Activated T-cell treated with anti-CD3 and anti-CD28 coated beads for 24 hours (primary cell): Measurements from ENCODE around the gene HMGB1.

Experiments
- DNase-seq: peaks from one replicate; pipeline ENCODE4 v3.0.0-alpha.2; 2020; ENCODE audit warnings: low read depth

Gene HMGB1

DNA sequence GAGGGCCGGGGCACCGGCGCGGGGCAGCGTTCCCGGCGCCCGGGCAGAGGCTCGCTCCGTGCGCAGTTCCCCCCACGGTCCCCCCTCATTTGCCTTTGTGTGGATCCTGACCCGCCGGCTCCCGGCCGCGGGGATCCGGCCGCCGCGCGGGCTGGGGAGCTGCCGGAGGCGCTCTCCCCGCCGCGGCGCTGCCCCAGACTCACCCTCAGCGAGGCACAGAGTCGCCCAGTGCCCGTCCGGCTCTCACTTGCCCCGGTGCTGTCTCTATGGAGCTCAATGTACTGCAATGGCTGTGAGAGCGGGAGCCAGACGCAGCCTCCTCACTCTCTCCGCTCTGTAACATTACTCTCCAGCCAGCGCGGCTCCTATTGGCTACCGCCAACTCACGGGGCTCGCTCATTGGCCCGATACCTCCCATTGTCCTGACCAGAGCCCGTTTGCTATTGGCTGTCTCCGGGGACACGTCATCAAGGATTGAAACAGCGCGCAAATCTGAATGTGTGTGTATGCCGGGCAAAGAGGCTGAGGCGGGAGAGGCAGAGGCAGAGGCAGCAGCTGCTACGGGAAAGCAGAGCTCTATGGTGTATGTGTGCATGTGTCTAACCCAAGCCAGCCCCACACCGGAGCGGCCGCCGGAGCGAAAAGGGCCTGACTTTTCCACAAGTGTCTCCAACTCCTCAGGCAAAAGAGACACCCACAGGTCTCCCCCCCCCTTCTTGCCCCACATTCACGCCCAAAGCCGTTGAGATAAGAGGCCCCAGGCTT lies at the start of gene HMGB1:
HMGB1 (minus strand) TSS at position 344 of the 765 bp plus-strand sequence. CDS start 2,256 bp downstream, outside the sequence.
- peak; percentile 94 for DNase-seq

- DNase-seq, result no peak
Measured at GRCh38 chr13:30510811-30511371, 45.2 kb upstream of the HMGB1 start.

- DNase-seq, result no peak
Measured at GRCh38 chr13:30510091-30510490, 44.4 kb upstream of the HMGB1 start.

DNA sequence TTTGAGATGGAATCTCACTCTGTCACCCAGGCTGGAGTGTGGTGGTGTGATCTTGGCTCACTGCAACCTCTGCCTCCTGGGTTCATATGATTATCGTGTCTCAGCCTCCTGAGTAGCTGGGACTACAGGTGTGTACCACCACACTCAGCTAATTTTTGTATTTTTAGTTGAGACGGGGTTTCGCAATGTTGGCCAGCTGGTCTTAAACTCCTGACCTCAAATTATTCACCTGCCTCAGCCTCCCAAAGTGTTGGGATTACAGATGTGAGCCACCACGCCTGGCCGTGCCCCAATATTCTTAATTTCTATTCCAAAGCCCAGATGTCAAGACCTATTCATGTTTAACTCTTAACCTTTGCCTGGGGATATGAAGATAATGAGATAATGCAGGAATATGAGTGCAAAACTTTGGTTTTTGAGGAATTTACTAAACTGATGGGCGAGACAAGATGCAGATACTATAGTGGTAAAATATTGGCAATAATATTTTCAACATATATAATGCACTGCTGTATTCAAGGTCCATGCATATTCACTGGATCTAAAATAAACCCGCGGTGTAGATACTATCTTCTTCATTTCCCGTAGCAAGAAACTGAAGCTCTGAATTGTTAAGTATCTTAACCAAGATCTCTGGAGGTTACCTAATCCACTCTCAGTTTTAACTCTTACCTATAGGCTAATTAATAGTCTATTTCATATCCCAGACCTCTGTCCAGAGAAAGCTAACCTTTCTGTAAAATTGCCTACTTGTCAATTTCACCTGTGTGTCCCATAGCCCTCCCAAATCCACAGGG lies 43.7 kb upstream of the HMGB1 start:
- no peak for DNase-seq

GRCh38 chr13:30504081-30504480 lies 38.3 kb upstream of the HMGB1 start:
- no peak for DNase-seq

GRCh38 chr13:30502237-30502636 lies 36.5 kb upstream of the HMGB1 start:
- no peak for DNase-seq

- DNase-seq, result no peak
Measured at GRCh38 chr13:30499338-30499737, 33.6 kb upstream of the HMGB1 start.

DNA sequence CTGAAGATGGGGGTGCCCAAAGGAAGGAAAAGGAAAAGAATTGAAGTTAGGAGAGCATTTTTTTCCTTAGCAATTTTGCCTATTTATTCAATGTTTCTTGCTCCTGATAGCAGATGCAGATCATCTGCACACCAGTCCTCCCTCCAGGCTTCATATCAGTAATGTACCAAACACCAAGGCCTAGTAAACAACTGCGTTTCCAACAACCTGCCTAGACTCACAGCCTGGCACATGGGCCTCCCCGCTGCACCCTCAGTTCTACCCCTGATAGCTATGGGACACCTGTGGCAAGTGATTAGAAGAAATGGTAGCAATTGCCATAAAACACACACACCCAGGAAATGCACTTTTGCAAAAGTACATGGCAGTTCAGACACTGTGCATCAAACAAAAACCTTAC lies 30.4 kb upstream of the HMGB1 start:
- DNase-seq, result no peak

DNA sequence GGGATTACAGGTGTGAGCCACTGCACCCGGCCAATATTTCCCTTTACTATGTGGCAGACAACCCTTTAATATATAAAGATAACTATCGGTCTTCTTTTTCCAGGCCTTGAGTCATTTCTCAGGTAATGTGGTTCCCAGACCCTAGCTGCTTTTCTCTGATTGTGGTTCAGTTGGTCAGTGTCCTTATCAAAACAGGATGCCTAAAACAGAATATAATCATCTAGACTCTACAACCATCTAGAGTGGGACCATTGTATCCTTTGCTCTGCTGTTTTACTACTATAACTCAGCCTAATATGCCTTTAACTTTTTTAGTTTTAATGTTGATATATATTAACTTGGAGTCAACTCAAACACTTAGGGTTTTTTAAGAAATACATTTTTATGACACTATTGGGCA lies 30.0 kb upstream of the HMGB1 start:
- DNase-seq, result no peak

DNA sequence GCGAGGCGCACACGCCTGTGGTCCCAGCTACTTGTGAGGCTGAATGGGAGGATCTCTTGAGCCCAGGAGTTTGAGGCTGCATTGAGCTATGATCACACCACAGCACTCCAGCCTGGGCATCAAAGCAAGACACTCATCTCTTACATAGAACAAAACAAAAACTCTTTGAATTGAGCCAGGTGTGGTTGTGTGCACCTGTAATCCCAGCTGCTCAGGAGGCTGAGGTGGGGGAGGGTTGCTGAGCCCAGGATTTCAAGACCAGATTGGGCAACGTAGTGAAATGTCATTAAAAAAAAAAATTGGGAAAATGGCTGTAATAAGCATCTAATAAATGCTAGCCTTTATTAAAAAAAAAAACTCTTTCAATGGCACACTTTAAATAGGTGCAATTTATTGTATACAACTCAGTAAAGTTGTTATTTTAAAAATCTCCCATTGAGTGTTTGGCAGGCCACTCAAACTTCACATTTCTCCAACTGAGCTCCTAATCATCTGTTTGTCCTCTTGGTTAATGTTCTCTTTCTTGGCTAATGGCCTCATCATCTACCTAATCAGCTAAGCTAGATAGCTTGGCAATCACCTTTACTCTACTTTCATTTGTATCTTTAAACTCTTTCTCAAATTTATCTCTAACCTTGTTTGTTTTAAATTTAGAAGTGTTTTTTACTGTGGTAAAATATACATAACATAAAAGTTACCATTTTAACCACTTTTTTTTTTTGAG lies 28.1 kb upstream of the HMGB1 start:
- no peak for DNase-seq

DNA sequence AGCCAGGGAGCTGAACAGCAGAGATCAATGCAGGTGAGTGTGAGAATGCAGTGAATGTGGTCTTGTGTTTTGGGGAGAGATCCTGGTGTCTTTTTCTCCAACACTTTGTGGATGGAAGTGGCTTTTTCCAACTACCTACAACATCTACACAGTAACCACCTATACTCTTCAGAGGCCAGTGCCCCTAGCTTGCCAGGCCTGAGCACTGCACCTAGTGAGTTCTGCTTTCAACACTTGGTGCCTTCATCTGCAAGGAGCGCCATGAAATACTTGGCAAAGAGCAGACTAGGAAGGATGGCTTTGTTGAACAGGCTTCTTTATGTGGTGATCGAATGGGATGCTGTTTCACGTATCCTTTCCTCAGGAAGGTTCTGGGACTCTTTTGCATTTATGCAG lies 21.3 kb upstream of the HMGB1 start:
- DNase-seq, result no peak

- DNase-seq, result no peak
Measured at GRCh38 chr13:30486230-30487074, 20.7 kb upstream of the HMGB1 start.

DNA sequence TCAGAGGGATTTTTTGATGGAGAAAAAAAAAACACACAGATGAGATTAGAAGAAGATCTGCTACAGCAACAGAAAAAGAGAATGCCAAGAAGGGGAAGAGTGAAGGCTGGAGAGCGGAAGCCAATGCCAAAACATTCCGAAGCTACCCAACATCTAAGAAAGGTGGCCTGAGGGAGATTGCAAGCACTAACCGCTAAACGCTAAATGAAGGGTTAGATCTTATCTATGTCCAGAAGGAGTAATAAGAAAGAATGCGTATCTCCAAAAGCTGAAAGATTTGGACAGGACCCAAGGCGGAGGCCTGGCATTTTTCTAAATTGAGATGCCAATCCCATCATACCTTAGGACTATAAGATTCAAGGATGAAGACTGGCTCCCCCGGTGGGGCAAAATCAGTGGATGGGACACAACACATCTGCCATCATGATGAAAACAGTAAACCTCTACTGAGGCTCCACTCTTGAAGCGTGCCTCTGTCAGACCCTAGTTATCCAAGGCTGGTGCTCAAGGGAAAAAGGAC lies 15.6 kb upstream of the HMGB1 start:
- DNase-seq, result no peak

DNA sequence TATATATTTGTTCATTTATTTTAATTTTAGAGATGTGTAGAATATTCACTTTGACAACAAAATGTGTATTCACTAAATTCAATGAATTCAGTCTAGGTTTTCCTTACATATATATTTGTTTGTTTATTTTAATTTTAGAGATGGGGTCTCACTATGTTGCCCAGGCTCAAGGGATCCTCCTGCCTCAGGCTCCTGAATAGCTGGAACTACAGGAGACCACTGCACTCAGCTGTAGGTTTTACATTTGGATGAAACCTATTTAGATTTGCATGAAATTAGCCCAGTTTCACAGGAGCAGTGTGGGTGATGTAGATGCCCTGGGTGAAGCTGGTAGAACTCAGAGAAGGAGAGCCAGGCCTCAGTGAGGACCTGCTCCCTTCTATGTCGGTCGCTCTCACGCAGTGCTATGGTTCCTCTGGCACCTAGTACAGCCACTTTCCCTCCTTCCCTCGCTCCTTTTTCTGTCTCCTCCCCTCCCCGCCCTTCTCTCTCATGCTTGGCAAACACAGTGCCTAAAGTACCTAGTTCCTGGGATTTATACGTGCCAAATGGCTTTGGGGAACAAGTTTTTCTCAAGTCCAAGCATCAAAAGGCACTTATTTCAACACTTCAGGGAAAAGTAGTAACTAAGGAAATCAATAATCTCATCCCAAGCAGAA lies 14.7 kb upstream of the HMGB1 start:
- DNase-seq, result no peak

- no peak for DNase-seq
Measured at GRCh38 chr13:30479883-30480219, 14.1 kb upstream of the HMGB1 start.

DNA sequence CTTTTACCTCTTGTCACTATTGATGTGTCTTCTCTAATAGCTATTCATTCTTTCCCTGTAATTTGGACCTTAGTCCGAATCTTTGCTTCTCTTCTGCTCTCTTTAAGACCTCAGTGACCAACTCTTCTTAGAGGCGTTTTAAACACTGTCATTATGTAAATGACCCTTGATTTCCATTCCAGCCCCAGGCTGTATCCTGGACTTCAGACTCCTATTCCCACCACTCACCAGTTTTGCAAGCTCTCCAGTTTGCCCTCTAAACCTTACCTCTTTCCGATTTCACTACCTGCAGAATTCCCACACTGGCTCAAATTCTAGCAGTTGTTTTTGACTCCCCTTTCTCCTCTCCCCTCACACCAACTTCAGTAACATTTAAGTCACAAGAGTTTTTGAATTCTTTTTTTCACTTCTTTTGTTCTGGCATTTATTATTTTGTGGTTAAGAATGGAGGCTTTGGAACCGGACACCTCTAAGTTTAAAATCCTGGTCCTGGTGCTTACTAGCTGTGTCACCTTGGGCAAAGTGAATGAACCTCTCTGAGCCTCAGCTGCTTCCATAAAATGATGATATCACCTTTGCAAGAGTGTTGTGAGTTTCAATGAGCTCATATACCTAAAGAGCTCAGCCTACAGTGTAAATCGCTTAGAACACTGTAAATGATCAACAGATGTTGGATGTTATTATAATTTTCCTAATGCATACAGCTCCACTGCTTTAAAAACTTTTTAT lies 13.6 kb upstream of the HMGB1 start:
- DNase-seq, result no peak

- DNase-seq, result no peak
Measured at GRCh38 chr13:30477346-30478195, 11.8 kb upstream of the HMGB1 start.

GRCh38 chr13:30473675-30474074 lies 7.9 kb upstream of the HMGB1 start:
- DNase-seq, result no peak

DNA sequence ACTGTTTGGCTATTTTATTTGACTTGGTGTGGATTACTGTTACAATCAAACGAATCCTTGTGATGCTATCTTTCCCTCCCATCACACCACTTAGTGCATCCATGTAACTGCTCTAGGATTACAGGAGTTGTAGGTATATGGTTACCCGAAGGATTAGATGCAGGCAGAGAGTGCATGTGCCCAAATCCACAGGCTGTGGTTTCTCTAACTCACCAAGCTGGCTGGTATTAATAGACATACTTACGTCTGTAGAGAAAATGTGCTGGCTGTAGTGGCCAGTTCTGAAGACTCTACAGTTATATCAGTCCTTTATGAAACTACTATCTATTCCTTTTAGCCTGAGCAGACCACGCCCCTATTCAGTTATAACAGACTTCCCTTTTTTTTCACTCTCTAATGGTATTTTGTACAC lies 1.1 kb upstream of the HMGB1 start:
- no peak for DNase-seq
